BE2C (cell line): ENCODE measurements around the gene OPTN.

Source experiments
- DNase-seq: peaks from one replicate; pipeline ENCODE4 v3.0.0-alpha.2; 2020
- H3K27me3 ChIP-seq: fragments of 250-450 bp; sonication (Bioruptor Pico); 2 replicates; pipeline ENCODE4 v1.5.1; 2020; ENCODE audit warnings: mild to moderate bottlenecking
- H3K36me3 ChIP-seq: fragments of 250-450 bp; sonication (Bioruptor Pico); 2 replicates; pipeline ENCODE4 v1.5.1; 2020; ENCODE audit warnings: mild to moderate bottlenecking
- H3K4me1 ChIP-seq: fragments of 250-450 bp; sonication (Bioruptor Pico); 2 replicates; pipeline ENCODE4 v1.5.1; 2020
- H3K4me3 ChIP-seq: 2 replicates; pipeline ENCODE4 v1.5.1; 2011; ENCODE audit warnings: low read depth, low read length
- H3K9me3 ChIP-seq: fragments of 250-450 bp; sonication (Bioruptor Pico); 2 replicates; pipeline ENCODE4 v1.5.1; 2020
- TF ChIP-seq, protein P1 (sequence below): IDR thresholded peaks from 2 replicates; pipeline ENCODE4 v1.5.1; 2012; ENCODE audit warnings: mild to moderate bottlenecking, low read depth, low read length

Gene OPTN

DNA sequence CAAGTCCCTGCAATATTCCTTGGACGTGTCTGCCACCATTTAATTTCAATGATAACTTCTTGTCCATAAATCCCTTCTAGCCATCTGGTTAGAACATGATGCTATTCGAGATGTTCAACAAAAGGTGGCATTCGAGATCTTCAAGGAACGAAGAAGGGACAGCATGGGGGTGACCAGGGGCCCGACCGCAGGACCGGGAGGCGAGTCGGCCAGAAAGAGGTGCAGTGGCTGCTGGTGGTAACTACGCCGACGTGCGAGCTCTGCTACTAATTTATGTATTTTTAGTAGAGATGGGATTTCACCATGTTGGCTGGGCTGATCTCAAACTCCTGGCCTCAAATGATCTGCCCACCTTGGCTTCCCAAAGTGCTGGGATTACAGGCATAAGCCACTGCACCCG is 4.7 kb downstream of the OPTN start:
- Histone ChIP-seq H3K9me3 (no peaks in the 10 kb centered on the region), H3K36me3 (no peaks in the 10 kb centered on the region), H3K4me1 (no peaks in the 10 kb centered on the region), H3K4me3 (no peak overlapping the region), H3K27me3 (no peaks in the 10 kb centered on the region)
- DNase-seq, result no peak
- TF ChIP-seq, protein P1, sequence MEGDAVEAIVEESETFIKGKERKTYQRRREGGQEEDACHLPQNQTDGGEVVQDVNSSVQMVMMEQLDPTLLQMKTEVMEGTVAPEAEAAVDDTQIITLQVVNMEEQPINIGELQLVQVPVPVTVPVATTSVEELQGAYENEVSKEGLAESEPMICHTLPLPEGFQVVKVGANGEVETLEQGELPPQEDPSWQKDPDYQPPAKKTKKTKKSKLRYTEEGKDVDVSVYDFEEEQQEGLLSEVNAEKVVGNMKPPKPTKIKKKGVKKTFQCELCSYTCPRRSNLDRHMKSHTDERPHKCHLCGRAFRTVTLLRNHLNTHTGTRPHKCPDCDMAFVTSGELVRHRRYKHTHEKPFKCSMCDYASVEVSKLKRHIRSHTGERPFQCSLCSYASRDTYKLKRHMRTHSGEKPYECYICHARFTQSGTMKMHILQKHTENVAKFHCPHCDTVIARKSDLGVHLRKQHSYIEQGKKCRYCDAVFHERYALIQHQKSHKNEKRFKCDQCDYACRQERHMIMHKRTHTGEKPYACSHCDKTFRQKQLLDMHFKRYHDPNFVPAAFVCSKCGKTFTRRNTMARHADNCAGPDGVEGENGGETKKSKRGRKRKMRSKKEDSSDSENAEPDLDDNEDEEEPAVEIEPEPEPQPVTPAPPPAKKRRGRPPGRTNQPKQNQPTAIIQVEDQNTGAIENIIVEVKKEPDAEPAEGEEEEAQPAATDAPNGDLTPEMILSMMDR, result no peak

DNA sequence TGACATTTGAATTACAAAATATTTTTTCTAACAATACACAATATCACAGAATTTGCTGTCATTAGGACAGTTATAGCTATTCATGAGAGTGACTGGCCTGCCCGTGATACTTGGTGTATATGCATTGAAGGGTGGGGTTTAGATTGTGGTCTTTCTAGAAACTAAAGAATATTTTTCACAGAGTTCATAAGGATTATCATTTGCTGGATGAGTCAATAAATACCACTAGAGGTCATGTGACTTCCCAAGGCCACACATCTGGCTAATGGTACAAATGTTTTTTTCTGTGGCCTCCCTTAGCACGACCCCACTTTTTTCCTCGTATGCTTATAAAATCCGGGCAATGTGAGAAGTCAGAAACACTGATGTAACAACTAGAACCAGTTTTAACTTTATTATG is 5.2 kb downstream of the OPTN start:
- no peak for DNase-seq
- TF ChIP-seq, protein P1, result no peak
- H3K36me3 ChIP-seq, result no peaks in the 10 kb centered on the region
- no peaks in the 10 kb centered on the region for H3K4me1 ChIP-seq
- no peaks in the 10 kb centered on the region for H3K9me3 ChIP-seq
- no peaks in the 10 kb centered on the region for H3K27me3 ChIP-seq
- no peak overlapping the region for H3K4me3 ChIP-seq

DNA sequence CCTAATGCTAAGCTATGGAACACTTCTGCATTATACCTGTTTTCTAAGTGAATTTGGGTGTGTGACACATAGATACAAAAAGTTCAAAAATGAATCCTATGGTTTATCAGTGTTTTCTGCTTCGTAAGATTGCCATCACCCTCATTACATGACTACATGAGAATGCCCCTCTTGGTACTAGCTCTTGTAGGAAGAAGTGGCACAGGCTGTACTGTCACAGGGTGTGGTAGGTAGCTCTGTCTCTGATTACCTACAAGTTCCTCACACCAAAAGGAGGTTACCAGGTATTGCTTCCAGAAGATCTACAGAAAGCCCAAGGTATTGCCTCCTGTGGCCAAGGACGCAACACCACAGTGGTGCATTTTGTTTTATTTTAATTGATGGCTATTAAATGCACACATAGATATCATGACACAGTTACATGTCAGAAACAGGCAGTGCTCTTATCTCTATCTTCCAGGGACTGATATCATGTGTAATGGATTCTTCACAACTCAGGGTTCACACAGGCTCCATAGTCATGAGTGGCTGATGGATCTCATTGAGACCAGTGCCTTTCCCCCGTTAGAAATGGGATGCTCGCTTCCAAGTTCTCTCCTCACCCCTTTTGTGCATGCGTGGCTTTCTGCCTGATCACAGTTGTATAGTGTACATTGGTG is 6.6 kb downstream of the OPTN start:
- TF ChIP-seq, protein P1, result no peak
- Histone ChIP-seq H3K36me3 (no peaks in the 10 kb centered on the region), H3K4me3 (no peak overlapping the region), H3K4me1 (no peaks in the 10 kb centered on the region), H3K27me3 (no peaks in the 10 kb centered on the region), H3K9me3 (no peaks in the 10 kb centered on the region)
- no peak for DNase-seq

DNA sequence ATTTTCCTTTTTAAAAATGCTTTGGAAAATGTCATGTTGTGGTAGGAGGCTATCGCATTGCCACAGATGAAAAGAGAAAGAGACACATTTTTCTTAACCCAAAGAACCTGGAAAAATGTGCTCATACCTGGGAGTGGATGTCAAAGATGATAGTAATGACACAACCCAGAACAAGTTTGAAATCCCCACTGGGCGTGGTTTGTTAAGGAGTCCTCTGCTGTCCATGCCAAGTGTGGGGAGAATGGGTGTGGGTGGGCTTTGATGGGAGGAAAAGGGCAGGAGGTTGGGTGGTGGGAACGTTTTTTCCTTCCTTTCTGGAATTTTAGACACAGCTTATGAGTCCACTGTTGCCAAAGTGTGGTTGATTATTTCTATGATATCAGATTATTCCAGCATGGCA is 10.9 kb downstream of the OPTN start:
- no peaks in the 10 kb centered on the region for H3K27me3 ChIP-seq
- TF ChIP-seq, protein P1, result no peak
- H3K9me3 ChIP-seq, result no peaks in the 10 kb centered on the region
- no peaks in the 10 kb centered on the region for H3K36me3 ChIP-seq
- H3K4me3 ChIP-seq, result no peak overlapping the region
- DNase-seq, result no peak
- no peaks in the 10 kb centered on the region for H3K4me1 ChIP-seq

DNA sequence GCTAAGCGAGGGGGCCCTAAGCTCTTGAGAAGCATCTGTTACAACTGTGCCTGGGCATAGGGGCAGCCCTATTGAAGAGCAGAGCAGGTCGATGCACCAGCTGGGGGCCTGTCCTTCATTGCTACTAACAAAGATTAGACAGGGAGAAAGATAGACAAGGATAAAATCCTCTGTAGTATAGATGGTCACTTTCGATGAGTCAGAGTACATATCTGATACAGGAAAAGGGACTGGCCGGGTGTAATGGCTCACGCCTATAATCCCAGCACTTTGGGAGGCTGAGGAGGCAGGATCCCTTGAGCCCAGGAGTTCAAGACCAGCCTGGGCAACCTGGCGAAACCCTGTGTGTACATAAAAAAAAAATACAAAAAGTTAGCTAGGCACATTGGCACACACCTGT is 13.6 kb downstream of the OPTN start:
- TF ChIP-seq, protein P1, result no peak
- H3K4me1 ChIP-seq, result no peaks in the 10 kb centered on the region
- H3K4me3 ChIP-seq, result no peak overlapping the region
- no peaks in the 10 kb centered on the region for H3K27me3 ChIP-seq
- H3K36me3 ChIP-seq, result no peaks in the 10 kb centered on the region
- H3K9me3 ChIP-seq, result no peaks in the 10 kb centered on the region
- DNase-seq, result no peak

DNA sequence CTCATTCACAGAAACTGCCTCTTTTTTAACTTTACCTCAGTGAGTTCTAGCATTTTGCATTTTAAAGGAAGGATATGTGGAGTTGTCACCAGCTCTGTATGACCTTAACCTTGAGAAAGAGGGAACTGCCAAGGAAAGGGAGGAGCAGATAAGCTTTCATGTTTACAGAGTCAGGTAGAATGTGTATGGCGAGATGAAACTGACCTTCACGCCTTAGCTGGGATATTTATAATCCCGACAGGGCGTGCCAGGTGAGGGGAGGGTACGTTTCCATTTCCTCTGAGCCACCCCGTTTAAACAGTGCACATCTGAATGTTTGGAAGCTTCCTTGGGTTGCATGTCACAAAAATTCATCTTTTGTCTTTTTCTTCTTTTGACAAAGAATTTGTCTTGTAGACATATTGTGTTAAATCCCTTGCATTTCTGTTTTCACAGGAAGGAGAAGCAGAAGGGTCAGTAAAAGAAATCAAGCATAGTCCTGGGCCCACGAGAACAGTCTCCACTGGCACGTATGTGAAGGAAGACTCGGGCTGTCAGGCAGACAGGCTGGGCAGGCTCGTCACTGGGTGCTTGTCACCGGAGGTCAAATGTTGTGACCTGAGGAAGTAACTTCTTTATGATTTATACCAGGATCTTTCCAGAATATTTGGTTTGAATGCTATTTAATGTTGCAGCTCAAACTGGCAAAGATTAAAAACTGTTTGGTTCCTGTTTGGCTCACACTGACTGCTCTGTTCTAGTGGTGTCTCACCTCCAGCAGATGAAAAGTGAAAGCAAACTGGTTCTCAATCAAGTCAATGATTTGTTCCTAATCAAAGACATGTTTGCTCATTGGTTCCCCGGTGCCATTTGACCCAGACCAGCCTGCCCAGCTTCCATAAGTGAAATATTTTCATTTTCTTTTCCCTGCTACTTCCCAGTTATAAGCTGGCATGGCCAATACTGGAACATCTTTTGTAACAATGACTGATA is 16.2 kb downstream of the OPTN start:
- TF ChIP-seq, protein P1, result no peak

More for the DNA sequence above, 16.2 kb downstream of the OPTN start:
- Histone ChIP-seq H3K4me3 (no peak overlapping the region), H3K27me3 (no peaks in the 10 kb centered on the region), H3K4me1 (no peaks in the 10 kb centered on the region), H3K36me3 (no peaks in the 10 kb centered on the region), H3K9me3 (no peaks in the 10 kb centered on the region)
- DNase-seq, result no peak
